Right kidney (tissue), 1 donor: ENCODE data around the gene ATG16L1.
"Not testable (repeated sequence)": the region's sequence is repeated elsewhere in the genome, so short reads cannot be mapped to it uniquely, and the experiment has no call there.

ENCODE experiments used
- DNase-seq: peaks from one replicate; pipeline ENCODE4 v3.0.0-alpha.2; 2016

Gene ATG16L1

GRCh38 chr2:233332125-233332524, 80.7 kb downstream of the ATG16L1 start:
- no peak for DNase-seq

GRCh38 chr2:233334915-233335314, 83.4 kb downstream of the ATG16L1 start:
- DNase-seq, result no peak

GRCh38 chr2:233336091-233336490, 84.6 kb downstream of the ATG16L1 start:
- DNase-seq, result not testable (repeated sequence)

GRCh38 chr2:233336541-233336940, 85.1 kb downstream of the ATG16L1 start:
- no peak for DNase-seq

GRCh38 chr2:233338046-233338445, 86.6 kb downstream of the ATG16L1 start:
- no peak for DNase-seq

- no peak for DNase-seq
Observed at GRCh38 chr2:233338812-233339368, 87.4 kb downstream of the ATG16L1 start.

GRCh38 chr2:233339427-233339826, 88.0 kb downstream of the ATG16L1 start:
- DNase-seq, result no peak

GRCh38 chr2:233341296-233341695, 89.8 kb downstream of the ATG16L1 start:
- DNase-seq, result no peak

- DNase-seq, result no peak
Observed at GRCh38 chr2:233342301-233342700, 90.8 kb downstream of the ATG16L1 start.

- DNase-seq, result no peak
Observed at GRCh38 chr2:233343171-233343705, 91.8 kb downstream of the ATG16L1 start.
